ENCODE measurements around the gene HDHD2. TPM values are rescaled to one million over a fixed set of nuclear protein-coding genes. Genes with fewer than 3 reads are reported as not detected.

Gene HDHD2
- total RNA-seq, 1 donor from 2014 or later = 59.8 TPM

GRCh38 chr18:47143153-47143552 is 7.1 kb downstream of the HDHD2 start:
- Mint-ChIP-seq H3K36me3 (ENCODE audit: low read depth) (peaks cover 6% of the 10 kb centered on the region), H3K4me3 (no peak overlapping the region), H3K4me1 (peaks cover 13% of the 10 kb centered on the region), H3K27me3 (ENCODE audit: low read depth) (no peaks in the 10 kb centered on the region), H3K9me3 (no peaks in the 10 kb centered on the region), H3K27ac (ENCODE audit: unreplicated experiment) (no peak overlapping the region)
- no peak for TF ChIP-seq CTCF (conservative IDR thresholded peaks at IDR 0.05)
- DNase-seq (ENCODE audit: low read depth, low spot score) = no peak

DNA sequence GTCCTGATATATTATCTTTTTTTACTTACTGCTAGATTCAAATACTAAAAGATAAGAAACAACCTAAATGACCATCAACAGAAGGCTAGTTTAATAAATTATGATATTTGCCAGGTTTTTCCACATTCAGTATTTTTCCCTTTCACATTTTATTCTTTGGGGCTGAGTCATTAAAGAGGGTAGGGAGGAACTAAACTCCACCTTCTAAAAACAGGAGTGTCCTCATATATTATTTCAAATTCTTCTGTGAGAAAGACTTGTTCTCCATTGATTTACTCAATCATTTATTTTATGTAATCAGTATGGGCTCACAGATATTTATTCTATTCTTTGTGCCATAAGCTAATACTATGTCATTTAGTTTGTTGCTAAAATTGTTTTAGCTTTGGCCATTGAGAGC is 9.0 kb downstream of the HDHD2 start:
- Mint-ChIP-seq H3K4me3 (no peak overlapping the region), H3K27me3 (ENCODE audit: low read depth) (no peaks in the 10 kb centered on the region), H3K9me3 (no peaks in the 10 kb centered on the region), H3K4me1 (peaks cover 9% of the 10 kb centered on the region), H3K36me3 (ENCODE audit: low read depth) (peaks cover 6% of the 10 kb centered on the region), H3K27ac (ENCODE audit: unreplicated experiment) (no peak overlapping the region)
- no peak for DNase-seq (ENCODE audit: low read depth, low spot score)
- no peak for TF ChIP-seq CTCF (conservative IDR thresholded peaks at IDR 0.05)

DNA sequence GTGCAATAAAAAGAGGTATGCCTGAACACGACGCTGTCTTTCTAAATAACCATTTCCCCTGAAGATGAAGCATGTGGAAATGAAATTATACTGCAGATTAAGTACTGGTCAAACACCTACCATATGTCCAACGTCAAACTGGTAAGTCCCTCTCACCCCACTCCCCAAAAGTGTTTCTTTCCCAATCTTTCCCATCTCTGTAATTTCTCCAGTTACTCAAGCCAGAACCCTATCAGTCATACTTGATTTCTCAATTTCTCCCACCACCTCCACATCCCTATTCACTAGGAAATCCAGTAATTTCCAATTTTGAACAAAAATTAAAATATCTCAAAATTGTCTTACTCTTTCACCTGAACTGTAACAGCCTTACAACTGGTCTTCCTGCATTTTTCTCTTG is 29.2 kb downstream of the HDHD2 start:
- H3K36me3 Mint-ChIP-seq (ENCODE audit: low read depth) = peaks cover 33% of the 10 kb centered on the region

DNA sequence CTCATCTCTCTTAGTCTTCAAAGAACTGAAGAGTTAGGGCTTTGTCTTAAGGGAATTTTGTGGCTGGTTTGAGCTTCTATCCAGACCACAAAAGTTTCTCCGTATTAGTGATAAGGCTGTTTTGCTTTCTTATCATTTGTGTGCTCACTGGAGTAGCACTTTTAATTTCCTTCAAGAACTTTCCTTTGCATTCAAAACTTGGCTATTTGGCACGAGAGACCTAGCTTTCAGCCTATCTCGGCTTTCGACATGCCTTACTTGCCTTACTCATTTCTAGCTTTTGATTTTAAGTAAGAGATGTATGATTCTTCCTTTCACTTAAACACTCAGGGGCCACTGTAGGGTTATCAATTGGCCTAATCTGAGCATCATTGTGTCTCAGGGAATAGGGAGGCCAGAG is 29.9 kb downstream of the HDHD2 start:
- H3K9me3 Mint-ChIP-seq = peaks cover 4% of the 10 kb centered on the region
- peaks cover 33% of the 10 kb centered on the region for H3K36me3 Mint-ChIP-seq (ENCODE audit: low read depth)
- H3K27ac Mint-ChIP-seq (ENCODE audit: unreplicated experiment) = no peak overlapping the region
- H3K4me3 Mint-ChIP-seq = no peak overlapping the region
- H3K4me1 Mint-ChIP-seq = no peaks in the 10 kb centered on the region
- TF ChIP-seq CTCF (conservative IDR thresholded peaks at IDR 0.05) = no peak
- no peaks in the 10 kb centered on the region for H3K27me3 Mint-ChIP-seq (ENCODE audit: low read depth)
- no peak for DNase-seq (ENCODE audit: low read depth, low spot score)

More for the DNA sequence above, 29.2 kb downstream of the HDHD2 start:
- Mint-ChIP-seq H3K27me3 (ENCODE audit: low read depth) (no peaks in the 10 kb centered on the region), H3K4me3 (no peak overlapping the region), H3K27ac (ENCODE audit: unreplicated experiment) (no peak overlapping the region), H3K4me1 (no peaks in the 10 kb centered on the region), H3K9me3 (peaks cover 4% of the 10 kb centered on the region)
- no peak for TF ChIP-seq CTCF (conservative IDR thresholded peaks at IDR 0.05)
- DNase-seq (ENCODE audit: low read depth, low spot score) = no peak

GRCh38 chr18:47118981-47119380 is 31.3 kb downstream of the HDHD2 start:
- Mint-ChIP-seq H3K4me3 (no peak overlapping the region), H3K4me1 (no peaks in the 10 kb centered on the region), H3K9me3 (peaks cover 4% of the 10 kb centered on the region), H3K36me3 (ENCODE audit: low read depth) (peaks cover 30% of the 10 kb centered on the region), H3K27ac (ENCODE audit: unreplicated experiment) (no peak overlapping the region), H3K27me3 (ENCODE audit: low read depth) (no peaks in the 10 kb centered on the region)
- TF ChIP-seq CTCF (conservative IDR thresholded peaks at IDR 0.05) = no peak
- DNase-seq (ENCODE audit: low read depth, low spot score) = no peak

GRCh38 chr18:47115205-47115604 is 35.1 kb downstream of the HDHD2 start:
- H3K4me3 Mint-ChIP-seq = no peak overlapping the region
- H3K27me3 Mint-ChIP-seq (ENCODE audit: low read depth) = no peaks in the 10 kb centered on the region
- peaks cover 4% of the 10 kb centered on the region for H3K9me3 Mint-ChIP-seq
- H3K27ac Mint-ChIP-seq (ENCODE audit: unreplicated experiment) = no peak overlapping the region
- peaks cover 17% of the 10 kb centered on the region for H3K36me3 Mint-ChIP-seq (ENCODE audit: low read depth)
- no peak for TF ChIP-seq CTCF (conservative IDR thresholded peaks at IDR 0.05)
- H3K4me1 Mint-ChIP-seq = peaks cover 4% of the 10 kb centered on the region
- no peak for DNase-seq (ENCODE audit: low read depth, low spot score)

Data from neural crest cell (in vitro differentiated cells).